Gastrocnemius medialis (tissue), 4 donors: ENCODE data around the gene TFF1.

Source experiments
- CTCF ChIP-seq, 5 experiments: fragments of 450-650 bp in 3 of 5; fragments of 200-600 bp in 2 of 5; sonication (generic) in 2 of 5; IDR thresholded peaks in 4 of 5; conservative IDR thresholded peaks in 1 of 5; 1 replicate in 4 of 5; 2 replicates in 1 of 5; pipeline ENCODE4 v1.5.1; 2016 to 2019; ENCODE audit warnings: antibody characterized with exemption in 5 of 5, mild to moderate bottlenecking in 3 of 5, moderate library complexity in 3 of 5
- POLR2A ChIP-seq, 2 donors: fragments of 450-650 bp; IDR thresholded peaks; one replicate each; pipeline ENCODE4 v1.6.1; 2017; ENCODE audit warnings: antibody characterized with exemption in 2 of 2, mild to moderate bottlenecking in 2 of 2, moderate library complexity in 2 of 2

GRCh38 chr21:42319851-42320572, 46.3 kb downstream of the TFF1 start:
- TF ChIP-seq POLR2A (IDR thresholded peaks at IDR 0.05) (no peak), CTCF (IDR thresholded peaks at IDR 0.05 in 4 of 5, conservative IDR thresholded peaks at IDR 0.05 in 1 of 5) (no peak)
